ENCODE data around the gene CDH4.

Gene CDH4

DNA sequence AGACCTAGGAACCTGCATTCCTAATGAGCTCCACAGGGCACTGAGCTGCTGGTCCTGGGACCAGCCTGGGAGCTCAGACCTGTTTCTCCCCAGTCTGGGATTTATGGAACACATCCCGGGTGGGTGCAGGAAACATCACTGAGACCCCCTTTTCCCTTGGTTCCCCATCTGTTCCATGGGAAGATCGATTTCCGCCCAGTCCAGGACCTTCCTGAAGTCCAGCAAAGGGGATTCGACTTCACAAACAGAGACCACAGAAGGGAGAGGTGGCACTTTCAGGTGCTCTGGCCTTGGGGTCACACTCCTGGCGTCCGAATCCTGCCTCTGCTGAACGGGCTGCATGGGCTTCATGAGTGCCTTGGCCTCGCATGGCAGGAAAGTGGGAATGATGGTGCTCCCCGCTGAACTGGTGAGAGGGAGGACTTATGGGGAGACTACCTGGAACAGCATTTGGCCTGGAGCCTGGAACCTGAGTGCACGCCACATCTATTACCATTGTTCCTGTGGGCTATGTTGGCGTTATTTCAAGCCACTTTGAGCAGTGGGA is 517.3 kb downstream of the CDH4 start:
- Mint-ChIP-seq H3K36me3 (ENCODE audit: low read depth) (no peaks in the 10 kb centered on the region), H3K27ac (no peak overlapping the region), H3K4me3 (no peak overlapping the region), H3K9me3 (no peaks in the 10 kb centered on the region), H3K4me1 (ENCODE audit: low read depth) (no peaks in the 10 kb centered on the region), H3K27me3 (no peaks in the 10 kb centered on the region)
- intact Hi-C loops (cut with micrococcal nuclease): no loop called here

DNA sequence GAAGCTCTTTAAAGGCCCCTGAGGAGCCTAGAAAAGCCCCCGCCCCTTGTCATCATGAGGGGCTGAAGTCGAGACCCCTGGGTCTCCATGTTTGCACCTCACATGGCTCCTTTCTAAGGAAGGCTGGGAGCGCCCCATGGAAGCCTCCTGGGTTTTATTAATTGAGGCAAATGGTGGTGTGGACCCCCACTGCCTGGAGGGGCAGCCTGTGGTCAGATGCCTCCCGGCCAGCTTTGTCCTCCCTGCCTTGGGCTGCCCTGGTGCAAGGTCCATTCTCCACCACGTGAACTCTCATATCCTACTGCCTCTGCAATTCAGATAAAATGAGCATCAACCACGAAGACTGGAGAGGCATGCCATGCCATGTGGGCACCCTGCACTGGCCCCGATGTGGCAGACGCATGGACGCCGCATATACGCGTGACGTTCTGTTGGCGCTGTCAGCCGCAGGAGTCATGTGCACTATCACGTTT is 518.1 kb downstream of the CDH4 start:
- no peak overlapping the region for H3K4me3 Mint-ChIP-seq
- intact Hi-C loops (cut with micrococcal nuclease): no loop called here

DNA sequence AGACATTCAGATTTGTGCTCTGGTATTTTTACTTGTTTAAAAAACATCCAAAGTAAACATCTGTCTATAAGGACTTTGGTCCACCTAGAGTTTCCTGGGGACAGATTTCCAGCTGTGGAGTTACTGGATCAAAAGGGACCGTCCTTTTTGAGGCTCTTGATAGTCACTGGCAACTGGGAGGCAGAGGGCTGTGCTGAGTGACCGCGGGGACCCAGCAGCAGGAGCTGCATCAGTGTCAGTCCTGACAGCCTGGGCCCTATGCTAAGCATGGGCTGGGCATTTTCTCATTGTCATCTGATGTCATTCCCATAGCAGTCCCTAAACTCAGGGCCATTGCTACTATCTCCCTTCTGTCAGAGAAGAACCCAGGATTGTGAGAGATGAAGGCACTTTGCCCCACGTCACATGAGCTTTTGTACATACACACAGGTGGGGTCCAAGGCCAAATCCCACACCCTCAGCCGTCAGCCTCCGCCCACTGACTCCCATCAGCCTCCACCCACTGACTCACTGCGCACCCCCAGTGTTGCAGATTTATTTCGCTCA is 519.8 kb downstream of the CDH4 start:
- intact Hi-C loops (cut with micrococcal nuclease): no loop called here
- Mint-ChIP-seq H3K36me3 (ENCODE audit: low read depth) (no peaks in the 10 kb centered on the region), H3K27ac (no peak overlapping the region), H3K4me1 (ENCODE audit: low read depth) (no peaks in the 10 kb centered on the region), H3K4me3 (no peak overlapping the region), H3K9me3 (no peaks in the 10 kb centered on the region), H3K27me3 (no peaks in the 10 kb centered on the region)

More for the DNA sequence above, 518.1 kb downstream of the CDH4 start:
- Mint-ChIP-seq H3K27me3 (no peaks in the 10 kb centered on the region), H3K4me1 (ENCODE audit: low read depth) (no peaks in the 10 kb centered on the region), H3K36me3 (ENCODE audit: low read depth) (no peaks in the 10 kb centered on the region), H3K27ac (no peak overlapping the region), H3K9me3 (no peaks in the 10 kb centered on the region)

DNA sequence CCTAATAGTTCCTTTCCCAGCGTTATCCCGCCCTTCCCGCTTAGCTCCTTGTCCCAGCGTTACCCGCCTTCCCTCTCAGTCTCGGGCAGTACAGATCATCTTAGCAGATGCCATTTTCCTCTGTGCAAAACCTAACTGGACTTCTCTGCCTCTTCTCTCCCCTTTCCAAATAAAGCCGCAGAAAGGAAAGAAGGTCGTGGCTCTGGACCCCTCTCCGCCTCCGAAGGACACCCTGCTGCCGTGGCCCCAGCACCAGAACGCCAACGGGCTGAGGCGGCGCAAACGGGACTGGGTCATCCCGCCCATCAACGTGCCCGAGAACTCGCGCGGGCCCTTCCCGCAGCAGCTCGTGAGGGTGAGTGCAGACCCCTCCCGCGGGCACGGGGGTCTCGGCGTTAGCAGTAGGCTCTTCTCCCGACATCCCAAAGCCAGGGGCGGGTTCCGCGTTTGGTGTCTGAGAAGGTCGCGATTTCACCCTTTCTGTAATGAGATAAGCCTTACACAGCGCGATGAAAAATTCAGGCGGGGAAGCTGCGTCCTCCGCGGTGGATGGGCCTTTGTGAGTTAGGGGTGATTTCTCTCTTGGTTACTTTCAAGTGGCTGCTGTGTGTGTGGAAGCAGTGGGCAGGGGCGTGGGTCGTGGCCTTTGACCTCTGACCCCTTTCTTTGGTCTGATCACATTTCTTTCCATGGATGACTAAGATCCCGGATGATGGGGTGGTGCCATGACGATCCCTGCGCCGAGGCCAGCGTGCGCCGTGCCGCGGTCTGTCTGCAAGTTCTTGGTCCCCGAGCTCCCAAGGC is 521.0 kb downstream of the CDH4 start:
- no peaks in the 10 kb centered on the region for H3K4me1 Mint-ChIP-seq (ENCODE audit: low read depth)
- no peaks in the 10 kb centered on the region for H3K9me3 Mint-ChIP-seq
- H3K27ac Mint-ChIP-seq: no peak overlapping the region
- no peaks in the 10 kb centered on the region for H3K27me3 Mint-ChIP-seq
- H3K36me3 Mint-ChIP-seq (ENCODE audit: low read depth): no peaks in the 10 kb centered on the region
- intact Hi-C loops (cut with micrococcal nuclease): no loop called here
- no peak overlapping the region for H3K4me3 Mint-ChIP-seq

DNA sequence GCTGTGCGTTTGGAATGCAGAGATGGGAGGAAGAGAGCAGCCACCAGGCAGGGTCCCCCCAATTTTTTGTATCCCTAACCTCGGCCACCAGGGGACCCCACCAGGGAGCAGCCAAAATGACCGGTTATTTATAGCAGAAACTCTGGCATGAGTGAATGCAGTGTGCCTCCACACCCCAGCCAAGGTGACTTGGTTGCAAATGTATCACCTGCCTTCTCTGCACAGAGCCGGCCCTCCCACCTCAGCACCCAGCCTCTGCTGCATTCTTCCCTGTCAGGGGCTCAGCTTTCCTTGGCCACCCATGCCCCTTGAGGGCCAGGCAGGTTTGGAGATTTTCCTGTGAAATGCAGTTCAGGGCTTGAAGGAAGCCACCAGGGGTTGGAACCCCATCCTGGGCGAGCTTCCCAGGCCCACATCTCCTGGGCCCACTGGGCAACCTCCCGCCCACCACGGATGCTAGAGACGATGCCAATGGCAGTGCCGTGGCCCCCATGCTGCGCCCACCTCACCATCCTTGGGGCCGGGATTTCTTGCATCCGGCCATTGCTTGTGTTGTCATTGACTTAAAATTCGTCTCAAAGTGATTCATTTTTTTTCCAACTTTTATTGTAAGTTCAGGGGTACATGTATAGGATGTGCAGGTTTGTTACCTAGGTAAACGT is 522.0 kb downstream of the CDH4 start:
- H3K27ac Mint-ChIP-seq: no peak overlapping the region
- no peaks in the 10 kb centered on the region for H3K4me1 Mint-ChIP-seq (ENCODE audit: low read depth)
- no peaks in the 10 kb centered on the region for H3K9me3 Mint-ChIP-seq
- no peaks in the 10 kb centered on the region for H3K27me3 Mint-ChIP-seq
- no peaks in the 10 kb centered on the region for H3K36me3 Mint-ChIP-seq (ENCODE audit: low read depth)
- H3K4me3 Mint-ChIP-seq: no peak overlapping the region
- intact Hi-C loops (cut with micrococcal nuclease): no loop called here

DNA sequence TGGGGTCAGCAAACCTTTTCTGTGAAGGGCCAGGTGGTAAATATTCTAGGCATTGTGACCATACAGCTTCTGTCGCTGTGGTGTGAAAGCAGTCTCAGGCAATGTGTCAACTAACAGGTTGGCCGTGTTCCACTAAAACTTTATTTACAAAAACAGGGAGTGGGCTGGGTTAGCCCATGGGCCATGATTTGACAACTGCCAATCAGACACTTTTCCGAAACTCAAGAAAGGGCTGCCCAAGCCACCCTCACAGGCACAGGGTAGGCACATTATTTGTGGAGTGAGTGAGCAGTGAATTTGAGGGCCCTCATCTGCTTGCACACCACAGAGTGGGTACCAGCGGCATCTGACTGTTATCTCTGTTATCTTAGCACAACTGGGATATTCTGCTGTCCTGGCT is 523.4 kb downstream of the CDH4 start:
- Mint-ChIP-seq H3K4me3 (no peak overlapping the region), H3K9me3 (peaks cover 8% of the 10 kb centered on the region), H3K36me3 (ENCODE audit: low read depth) (no peaks in the 10 kb centered on the region), H3K27ac (no peak overlapping the region), H3K4me1 (ENCODE audit: low read depth) (no peaks in the 10 kb centered on the region), H3K27me3 (no peaks in the 10 kb centered on the region)
- intact Hi-C loops (cut with micrococcal nuclease): no loop called here

DNA sequence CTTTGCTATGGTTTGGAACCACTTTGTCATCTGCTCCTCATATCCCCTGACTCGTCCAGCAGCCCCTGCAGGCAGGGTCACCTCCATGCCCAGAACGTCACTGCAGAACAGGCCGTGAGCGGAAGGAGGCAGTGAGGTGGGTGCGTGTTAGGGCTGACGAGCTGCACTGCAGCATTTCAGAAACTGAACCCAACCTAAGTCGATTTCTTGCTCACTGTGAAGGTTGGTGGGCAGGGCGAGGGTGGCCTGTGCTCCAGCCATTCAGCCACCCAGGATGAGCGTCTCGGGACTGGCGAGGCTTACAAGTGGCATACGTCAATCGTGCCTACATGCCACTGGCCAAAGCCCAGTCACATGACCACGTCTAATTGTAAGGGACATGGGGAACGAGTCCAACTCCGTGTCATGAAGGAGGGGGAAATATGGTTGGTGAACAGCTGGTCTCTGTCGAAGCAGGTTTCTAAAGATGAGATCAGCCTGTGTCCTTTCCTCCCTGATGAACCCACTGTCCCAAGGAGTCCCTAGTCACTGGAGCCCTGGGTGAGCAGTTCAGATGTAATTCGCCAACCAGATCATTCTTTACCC is 524.5 kb downstream of the CDH4 start:
- Mint-ChIP-seq H3K27ac (no peak overlapping the region), H3K36me3 (ENCODE audit: low read depth) (no peaks in the 10 kb centered on the region), H3K4me3 (no peak overlapping the region), H3K4me1 (ENCODE audit: low read depth) (no peaks in the 10 kb centered on the region), H3K27me3 (no peaks in the 10 kb centered on the region), H3K9me3 (peaks cover 19% of the 10 kb centered on the region)
- intact Hi-C loops (cut with micrococcal nuclease): no loop called here

DNA sequence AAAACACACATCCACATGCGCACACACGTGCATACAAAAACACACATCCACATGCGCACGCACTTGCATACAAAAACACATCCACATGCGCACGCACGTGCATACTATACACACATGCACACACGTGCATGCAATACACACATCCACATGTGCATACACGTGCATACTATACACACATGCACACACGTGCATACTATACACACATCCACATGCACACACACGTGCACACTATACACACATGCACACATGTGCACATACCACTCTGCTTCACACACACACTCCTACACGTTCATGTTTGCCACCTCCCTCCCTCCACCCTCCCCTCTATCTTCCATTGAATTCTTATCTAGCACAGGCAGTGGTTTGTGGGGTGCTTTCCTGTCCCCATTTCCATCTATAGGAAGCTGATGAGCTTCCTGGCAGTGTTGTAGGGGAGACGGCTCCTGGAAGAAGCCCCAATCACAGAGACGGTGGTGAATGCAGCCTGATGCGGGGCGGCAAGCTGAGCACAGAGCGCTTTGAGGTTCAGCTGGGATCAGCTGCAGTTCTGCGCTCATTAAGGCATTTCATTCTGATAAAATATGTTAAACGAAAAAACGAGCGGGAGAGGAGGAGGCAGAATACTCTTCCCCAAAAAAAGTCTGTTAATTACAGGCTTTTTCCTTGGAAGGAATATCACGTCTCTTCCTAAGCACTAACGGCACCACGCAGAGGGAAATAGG is 525.9 kb downstream of the CDH4 start:
- no peak overlapping the region for H3K27ac Mint-ChIP-seq
- H3K27me3 Mint-ChIP-seq: no peaks in the 10 kb centered on the region
- H3K4me1 Mint-ChIP-seq (ENCODE audit: low read depth): no peaks in the 10 kb centered on the region
- H3K4me3 Mint-ChIP-seq: no peak overlapping the region
- intact Hi-C loops (cut with micrococcal nuclease): no loop called here
- H3K9me3 Mint-ChIP-seq: peaks cover 29% of the 10 kb centered on the region
- no peaks in the 10 kb centered on the region for H3K36me3 Mint-ChIP-seq (ENCODE audit: low read depth)

DNA sequence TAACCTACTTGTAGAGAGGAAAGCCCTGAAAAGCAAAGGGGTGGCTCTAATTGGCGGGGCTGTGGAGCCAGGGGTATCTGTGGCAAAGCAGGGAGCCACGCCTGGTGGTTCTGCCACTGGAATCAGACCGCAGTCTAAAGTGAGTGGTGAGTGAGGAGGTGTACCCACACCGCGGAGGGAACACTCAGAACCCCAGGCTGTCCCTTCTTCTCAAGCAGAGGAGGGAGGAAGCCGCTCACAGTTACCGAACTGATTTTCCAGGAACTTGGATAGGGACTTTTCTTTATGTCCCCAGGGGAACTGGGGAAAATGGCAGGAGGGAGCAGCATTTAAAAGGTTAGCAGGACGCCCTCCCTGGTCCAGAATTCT is 526.4 kb downstream of the CDH4 start:
- no peaks in the 10 kb centered on the region for H3K4me1 Mint-ChIP-seq (ENCODE audit: low read depth)
- H3K27ac Mint-ChIP-seq: no peak overlapping the region
- H3K36me3 Mint-ChIP-seq (ENCODE audit: low read depth): no peaks in the 10 kb centered on the region
- H3K4me3 Mint-ChIP-seq: no peak overlapping the region
- intact Hi-C loops (cut with micrococcal nuclease): no loop called here
- H3K27me3 Mint-ChIP-seq: no peaks in the 10 kb centered on the region
- H3K9me3 Mint-ChIP-seq: peaks cover 29% of the 10 kb centered on the region

DNA sequence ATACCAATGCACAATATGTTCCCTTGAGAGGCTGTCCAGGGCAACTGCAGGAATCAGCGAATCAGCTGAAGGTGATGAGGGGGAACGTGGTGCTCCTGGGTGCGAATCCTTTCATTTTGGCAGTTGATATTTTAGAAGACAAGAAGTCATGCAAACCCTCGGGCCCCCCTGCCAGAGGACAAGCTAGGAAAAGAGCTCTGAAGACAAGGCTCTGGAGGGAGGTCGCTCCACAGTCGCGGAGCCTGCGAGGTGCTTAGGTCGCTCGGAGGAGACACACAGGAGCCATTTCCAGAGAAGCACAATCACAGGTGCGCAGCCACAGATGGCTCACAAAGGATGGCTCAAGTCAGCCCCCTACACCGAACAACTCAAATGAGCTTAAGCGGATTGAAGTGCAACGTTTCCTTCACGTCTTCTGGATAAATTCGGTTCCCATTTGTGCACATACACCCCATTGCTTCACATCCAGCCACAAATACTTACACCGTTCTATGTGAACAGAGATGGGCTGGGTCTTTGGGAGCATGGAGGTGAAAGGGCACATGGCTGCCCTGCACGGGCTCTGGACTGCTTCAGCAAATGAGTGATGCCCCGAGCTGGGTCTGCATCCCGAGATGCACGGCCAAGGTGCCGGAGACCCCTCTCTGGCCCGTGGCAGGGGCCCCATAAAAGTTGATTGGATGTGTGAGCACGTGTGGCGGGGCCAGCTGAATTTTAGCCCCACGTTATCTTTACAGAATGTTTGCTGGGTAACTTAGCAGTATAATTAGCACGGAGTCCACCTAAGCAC is 527.3 kb downstream of the CDH4 start:
- Mint-ChIP-seq H3K4me1 (ENCODE audit: low read depth) (no peaks in the 10 kb centered on the region), H3K9me3 (peaks cover 29% of the 10 kb centered on the region), H3K36me3 (ENCODE audit: low read depth) (no peaks in the 10 kb centered on the region), H3K27ac (no peak overlapping the region), H3K4me3 (no peak overlapping the region), H3K27me3 (no peaks in the 10 kb centered on the region)
- intact Hi-C loops (cut with micrococcal nuclease): no loop called here

DNA sequence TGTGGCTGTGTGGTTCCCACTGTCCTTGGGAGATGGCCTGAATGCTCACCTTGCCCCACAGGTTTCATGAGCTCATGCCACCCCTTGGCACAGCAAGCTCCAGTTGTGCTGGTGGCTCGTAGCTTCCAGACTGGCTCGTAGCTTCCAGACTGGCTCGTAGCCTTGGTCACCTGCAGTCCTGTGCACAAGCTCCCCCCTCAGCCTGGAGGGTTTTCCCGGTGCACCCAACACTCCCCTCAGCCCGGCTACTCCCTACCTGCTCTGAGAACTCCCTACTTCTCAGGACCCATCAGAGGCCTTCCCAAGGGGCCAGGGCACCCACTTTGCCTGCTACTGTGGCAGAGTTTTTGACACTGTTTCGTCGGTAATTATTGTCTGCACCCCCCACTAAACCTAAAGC is 528.0 kb downstream of the CDH4 start:
- H3K27ac Mint-ChIP-seq: no peak overlapping the region
- H3K4me3 Mint-ChIP-seq: no peak overlapping the region
- no peaks in the 10 kb centered on the region for H3K27me3 Mint-ChIP-seq
- no peaks in the 10 kb centered on the region for H3K36me3 Mint-ChIP-seq (ENCODE audit: low read depth)
- peaks cover 33% of the 10 kb centered on the region for H3K9me3 Mint-ChIP-seq
- intact Hi-C loops (cut with micrococcal nuclease): no loop called here
- no peaks in the 10 kb centered on the region for H3K4me1 Mint-ChIP-seq (ENCODE audit: low read depth)

DNA sequence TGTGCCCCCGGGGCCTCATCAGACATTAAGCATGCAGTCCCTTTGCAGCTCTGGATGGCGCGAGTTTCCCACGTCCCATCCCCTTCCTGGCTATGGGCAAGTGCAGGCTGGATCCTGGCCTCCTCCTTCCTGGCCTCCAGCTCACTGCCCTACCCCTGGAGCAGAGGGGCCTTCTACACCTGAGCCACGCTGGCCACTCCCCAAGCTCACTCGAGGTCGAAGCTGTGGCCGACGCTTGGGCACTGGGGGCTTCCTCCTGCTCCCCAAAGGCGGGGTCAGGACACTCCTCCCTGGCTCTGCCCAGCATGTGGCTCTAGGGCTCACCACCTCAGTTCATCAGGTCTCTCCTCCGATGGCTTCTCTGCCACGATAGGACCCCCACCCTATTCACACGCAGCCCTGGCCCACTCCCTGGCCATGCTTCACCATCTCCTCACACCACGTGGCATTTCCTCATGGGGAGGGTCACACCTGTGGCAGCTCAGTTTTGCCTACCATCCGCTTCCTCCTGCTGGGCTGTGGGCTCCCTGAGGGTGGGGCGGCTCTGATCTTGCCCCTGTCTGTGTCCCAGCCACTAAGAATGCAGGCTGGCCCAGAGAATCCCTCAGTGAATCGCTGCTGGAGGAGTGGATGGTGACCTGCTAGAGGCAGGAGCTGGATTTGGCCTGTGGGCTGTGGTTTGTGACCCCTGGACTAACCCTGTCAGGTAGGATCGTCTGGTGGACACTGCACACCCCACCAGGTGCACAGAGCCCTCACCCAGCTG is 532.9 kb downstream of the CDH4 start:
- Mint-ChIP-seq H3K36me3 (ENCODE audit: low read depth) (no peaks in the 10 kb centered on the region), H3K4me1 (ENCODE audit: low read depth) (no peaks in the 10 kb centered on the region), H3K27ac (no peak overlapping the region), H3K4me3 (no peak overlapping the region), H3K9me3 (peaks cover 45% of the 10 kb centered on the region), H3K27me3 (no peaks in the 10 kb centered on the region)
- intact Hi-C loops (cut with micrococcal nuclease): no loop called here

DNA sequence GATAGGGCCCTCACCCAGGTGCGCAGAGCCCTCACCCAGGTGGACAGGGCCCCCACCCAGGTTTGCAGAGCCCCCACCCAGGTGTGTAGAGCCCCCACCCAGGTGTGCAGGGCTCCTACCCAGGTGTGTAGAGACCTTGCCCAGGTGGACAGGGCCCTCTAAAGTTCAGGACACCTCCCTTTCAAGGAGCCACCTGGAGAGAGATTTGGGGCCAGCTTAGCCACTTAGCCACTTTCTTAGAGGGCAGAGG is 533.4 kb downstream of the CDH4 start:
- intact Hi-C loops (cut with micrococcal nuclease): no loop called here
- Mint-ChIP-seq H3K36me3 (ENCODE audit: low read depth) (no peaks in the 10 kb centered on the region), H3K27ac (no peak overlapping the region), H3K4me3 (no peak overlapping the region), H3K4me1 (ENCODE audit: low read depth) (no peaks in the 10 kb centered on the region), H3K9me3 (peaks cover 47% of the 10 kb centered on the region), H3K27me3 (no peaks in the 10 kb centered on the region)

Measured in dendritic cell treated with granulocyte-macrophage colony-stimulating factor and Interleukin-4, amounts not matched to agents 40 ng/mL and 50 ng/mL, for 4 days (primary cell).